H1 (cell line): ENCODE data around the gene RNF145. TPM values are rescaled to one million over a fixed set of nuclear protein-coding genes. Genes with fewer than 3 reads are reported as not detected.

Source experiments
- CBX5 ChIP-seq: fragments of 300-800, 300-1000 bp; sonication (generic); IDR thresholded peaks from 2 replicates; pipeline ENCODE4 v1.7.1; 2016; ENCODE audit warnings: antibody characterized with exemption, low read length, low read depth
- CTCF ChIP-seq, 3 experiments: IDR thresholded peaks; 1 replicate in 2 of 3; 2 replicates in 1 of 3; pipeline versions ENCODE4 v1.5.1 to v1.6.1; 2011; ENCODE audit warnings: low read length in 3 of 3, mild to moderate bottlenecking in 3 of 3, inconsistent platforms in 2 of 3, low read depth in 1 of 3, moderate library complexity in 1 of 3; ENCODE audit not compliant: insufficient read depth in 1 of 3; ENCODE audit errors: control extremely low read depth in 1 of 3
- HDAC2 ChIP-seq, 2 experiments: fragments of 300-600 bp in 1 of 2; sonication (generic) in 1 of 2; IDR thresholded peaks; 2 replicates each; pipeline ENCODE4 v1.6.1; 2011 to 2012; ENCODE audit warnings: low read depth in 2 of 2, low read length in 2 of 2, mild to moderate bottlenecking in 2 of 2, moderate library complexity in 2 of 2, borderline replicate concordance in 1 of 2, inconsistent platforms in 1 of 2
- RBBP5 ChIP-seq: IDR thresholded peaks from 2 replicates; pipeline ENCODE4 v1.7.1; 2012; ENCODE audit warnings: low read depth, mild to moderate bottlenecking, inconsistent platforms, low read length, moderate library complexity, borderline replicate concordance
- SP1 ChIP-seq: IDR thresholded peaks from 2 replicates; pipeline ENCODE4 v1.6.1; 2011; ENCODE audit warnings: low read depth, low read length
- TAF7 ChIP-seq: optimal IDR thresholded peaks from 2 replicates; pipeline ENCODE3; 2011; ENCODE audit warnings: low read depth, mild to moderate bottlenecking, inconsistent platforms, low read length, moderate library complexity, borderline replicate concordance
- polyA plus RNA-seq, 7 experiments: library from polyadenylated mRNA; depleted of rRNA in 3 of 7; stranded (reverse) in 5 of 7; unstranded in 2 of 7; fragments of >200 nt in 5 of 7; fragments of 200-250 nt in 2 of 7; gene quantifications; 1 replicate in 5 of 7; 2 replicates in 1 of 7; 4 replicates in 1 of 7; pipeline versions ENCODE4 v1.2.1 to v1.2.3, GENCODE V29; 2011 to 2013; ENCODE audit warnings: missing spikeins in 2 of 7, mixed read lengths in 2 of 7
- total RNA-seq: library from RNA; stranded (reverse); fragmentation: NEBNext Ultra II Directional; extraction: Animal tissue kit (Norgen Biotek cat#: 25700); gene quantifications from 2 replicates; pipeline ENCODE4 v1.2.1, GENCODE V29; 2021

RNF145 gene
- total and polyA plus RNA-seq, 2 of the 8 experiments (the other 6 are each of a cell fraction or from before 2014, with no cell fraction given) = 34.2 to 72.5 TPM

GRCh38 chr5:159206818-159207217 lies 2.5 kb downstream of the RNF145 start (continued):
- no peak for TF ChIP-seq CTCF (IDR thresholded peaks at IDR 0.05; ENCODE audit: control extremely low read depth in 1 of 3, insufficient read depth in 1 of 3, low read depth in 1 of 3, low read length in 3 of 3)
- TF ChIP-seq CBX5 = no peak
- no peak for TF ChIP-seq HDAC2 (IDR thresholded peaks at IDR 0.05; ENCODE audit: borderline replicate concordance in 1 of 2, low read depth in 2 of 2, low read length in 2 of 2)
- no peak for TF ChIP-seq RBBP5
- no peak for TF ChIP-seq TAF7
- no peak for TF ChIP-seq SP1
- TF ChIP-seq, all 59 proteins: peak for 0
